B cell (primary cell): Measurements from ENCODE around the gene KRTAP2-4. TPM values are rescaled to one million over a fixed set of nuclear protein-coding genes. Genes with fewer than 3 reads are reported as not detected.

Source experiments
- ATAC-seq: fragments of 200-7000 bp; cut with Tn5 transposase; one replicate; pipeline ENCODE4 v1.10.0; 2021; ENCODE audit warnings: low read depth, mild to moderate bottlenecking, moderate number of reproducible peaks, moderate library complexity
- CTCF ChIA-PET: fragments of 350-600 bp; sonication (Branson Sonifier 250); formaldehyde crosslinking; loops from one replicate; lab custom pipeline; 2021; ENCODE audit warnings: antibody characterized with exemption, inconsistent platforms; lab: Charles Lee
- POLR2A ChIA-PET: fragments of 350-600 bp; sonication (Branson Sonifier 250); formaldehyde crosslinking; loops from one replicate; lab custom pipeline; 2021; ENCODE audit warnings: antibody characterized with exemption; lab: Charles Lee
- DNase-seq: peaks from one replicate; pipeline ENCODE4 v3.0.0; 2013
- H2AFZ ChIP-seq: 2 replicates; pipeline ENCODE4 v1.6.1; 2012; ENCODE audit warnings: mild to moderate bottlenecking, low read depth, low read length; ENCODE audit not compliant: insufficient read depth, poor library complexity, severe bottlenecking
- H3K27ac ChIP-seq, 2 donors: 1 replicate in 1 of 2; 2 replicates in 1 of 2; pipeline ENCODE4 v1.5.1; 2012 to 2013; ENCODE audit warnings: low read length in 2 of 2, mild to moderate bottlenecking in 2 of 2, moderate library complexity in 1 of 2
- H3K27me3 ChIP-seq, 4 experiments: fragments of 200-600 bp in 1 of 4; sonication (generic) in 1 of 4; replicated peaks in 1 of 4; 1 replicate in 2 of 4; 2 replicates in 2 of 4; pipeline versions ENCODE4 v1.6.1 to v1.7.0; 2013 to 2016; ENCODE audit warnings: low read length in 3 of 4, mild to moderate bottlenecking in 2 of 4, mixed read lengths in 1 of 4, moderate library complexity in 1 of 4; ENCODE audit not compliant: insufficient read depth in 4 of 4, control insufficient read depth in 3 of 4; ENCODE audit errors: control extremely low read depth in 1 of 4
- H3K36me3 ChIP-seq, 2 experiments: replicated peaks in 1 of 2; 1 replicate in 1 of 2; 2 replicates in 1 of 2; pipeline versions ENCODE4 v1.6.1 to v1.7.1; 2013; ENCODE audit warnings: low read length in 1 of 2; ENCODE audit not compliant: insufficient read depth in 2 of 2, control insufficient read depth in 1 of 2; ENCODE audit errors: control extremely low read depth in 1 of 2, extremely low read depth in 1 of 2
- H3K4me1 ChIP-seq, 2 donors: fragments of 200-600 bp in 1 of 2; sonication (generic) in 1 of 2; 1 replicate in 1 of 2; 2 replicates in 1 of 2; pipeline versions ENCODE4 v1.5.1 to v1.6.1; 2013 to 2017; ENCODE audit warnings: low read length in 2 of 2; ENCODE audit not compliant: control insufficient read depth in 2 of 2, insufficient read depth in 2 of 2
- H3K4me2 ChIP-seq: replicated peaks from 2 replicates; pipeline ENCODE3; 2012; ENCODE audit warnings: mild to moderate bottlenecking, low read depth, low read length; ENCODE audit not compliant: poor library complexity, severe bottlenecking
- H3K4me3 ChIP-seq, 5 experiments: fragments of 200-600 bp in 1 of 5; sonication (generic) in 1 of 5; 1 replicate in 3 of 5; 2 replicates in 2 of 5; pipeline versions ENCODE4 v1.5.1 to v1.7.0; 2011 to 2016; ENCODE audit warnings: low read length in 4 of 5, mild to moderate bottlenecking in 4 of 5, low read depth in 2 of 5, control low read depth in 1 of 5, moderate library complexity in 1 of 5; ENCODE audit not compliant: insufficient read depth in 1 of 5; ENCODE audit errors: control extremely low read depth in 1 of 5, extremely low read depth in 1 of 5
- H3K79me2 ChIP-seq: fragments of 200-600 bp; sonication (generic); one replicate; pipeline ENCODE4 v1.6.0; 2016; ENCODE audit warnings: low read length; ENCODE audit not compliant: control insufficient read depth, insufficient read depth
- H3K9ac ChIP-seq: fragments of 200-600 bp; sonication (generic); 2 replicates; pipeline ENCODE4 v1.6.1; 2017; ENCODE audit warnings: mild to moderate bottlenecking, low read length, moderate library complexity
- H3K9me3 ChIP-seq, 3 donors: one replicate each; pipeline versions ENCODE4 v1.6.1 to v1.7.1; 2013; ENCODE audit warnings: low read length in 2 of 3; ENCODE audit not compliant: control insufficient read depth in 2 of 3, insufficient read depth in 1 of 3; ENCODE audit errors: control extremely low read depth in 1 of 3
- H4K20me1 ChIP-seq: 2 replicates; pipeline ENCODE4 v1.6.0; 2012; ENCODE audit warnings: mild to moderate bottlenecking, low read length; ENCODE audit not compliant: insufficient read depth, control insufficient read depth, poor library complexity, severe bottlenecking
- H3K27ac Mint-ChIP-seq: one replicate; pipeline ENCODE4 v1.8.0; 2021; ENCODE audit warnings: mixed read lengths
- H3K27me3 Mint-ChIP-seq: one replicate; pipeline ENCODE4 v1.8.0; 2021; ENCODE audit warnings: mixed read lengths
- H3K4me1 Mint-ChIP-seq: one replicate; pipeline ENCODE4 v1.8.0; 2021; ENCODE audit warnings: mixed read lengths
- H3K4me3 Mint-ChIP-seq: one replicate; pipeline ENCODE4 v1.8.0; 2021; ENCODE audit warnings: mixed read lengths
- H3K9me3 Mint-ChIP-seq: one replicate; pipeline ENCODE4 v1.8.0; 2022; ENCODE audit warnings: mixed read lengths; ENCODE audit not compliant: insufficient read depth
- CTCF ChIP-seq: fragments of 200-600 bp; IDR thresholded peaks from one replicate; pipeline ENCODE4 v1.8.0; 2022; ENCODE audit warnings: antibody characterized with exemption, mild to moderate bottlenecking
- EZH2 ChIP-seq: IDR thresholded peaks from 2 replicates; pipeline ENCODE4 v1.6.1; 2012; ENCODE audit warnings: borderline replicate concordance, low read depth, mild to moderate bottlenecking, moderate library complexity, low read length; ENCODE audit not compliant: insufficient read depth, poor library complexity, severe bottlenecking
- WGBS: methylation state at CpG from one replicate; pipeline ENCODE4 v1.1.5; 2013; ENCODE audit warnings: missing lambda C conversion rate; ENCODE audit not compliant: insufficient coverage; 5-methylcytosine and 5-hydroxymethylcytosine counted together
- intact Hi-C: fragments of 100-400 bp; cut with micrococcal nuclease; formaldehyde crosslinking; loops from one replicate; pipeline ENCODE4 v1.10.0; 2022
- polyA plus RNA-seq: library from polyadenylated mRNA; depleted of rRNA; stranded (reverse); fragments of >200 nt; gene quantifications from 2 replicates; pipeline ENCODE4 v1.2.3, GENCODE V29; 2012
- total RNA-seq, 2 donors: library from RNA; stranded (reverse); fragments of 120-200 nt in 1 of 2; gene quantifications; 1 replicate in 1 of 2; 2 replicates in 1 of 2; pipeline versions ENCODE4 v1.2.3 to v1.2.4, GENCODE V29; 2013 to 2022

Gene KRTAP2-4
- total and polyA plus RNA-seq, 2 donors (not counting 1 experiment from before 2014, with no cell fraction given) = not detected

- Histone ChIP-seq H4K20me1 (no peaks in the 10 kb centered on the region), H3K9ac (no peak overlapping the region), H3K9me3 (no peaks in the 10 kb centered on the region), H3K4me2 (no peak overlapping the region), H3K27ac (no peak overlapping the region), H2AFZ (no peak overlapping the region), H3K79me2 (no peaks in the 10 kb centered on the region), H3K27me3 (peaks cover 0 to 3% (median 0%) of the 10 kb centered on the region in 4 experiments), H3K36me3 (no peaks in the 10 kb centered on the region), H3K4me1 (no peaks in the 10 kb centered on the region), H3K4me3 (no peak overlapping the region)
- DNase-seq (no peak), ATAC-seq (no peak)
- WGBS = 91% methylated on average over 5 of the region's 5 CpGs
- no peaks in the 10 kb centered on the region for H3K9me3 Mint-ChIP-seq
- intact Hi-C loops = no loop called here
- no peak overlapping the region for H3K4me3 Mint-ChIP-seq
- H3K27me3 Mint-ChIP-seq = peaks cover 19% of the 10 kb centered on the region
- TF ChIP-seq EZH2 = no peak
- no peak for TF ChIP-seq CTCF
- CTCF ChIA-PET = interaction anchor here (1.4 kb wide), 1 partner anchor 108 kb away, joined by 3 read pairs; no protein-coding TSS in a partner anchor
- POLR2A ChIA-PET = no interaction called here
- no peaks in the 10 kb centered on the region for H3K4me1 Mint-ChIP-seq
- no peak overlapping the region for H3K27ac Mint-ChIP-seq
Observed at GRCh38 chr17:41071606-41072360, 6.1 kb upstream of the KRTAP2-4 start.

GRCh38 chr17:41069031-41069430, 3.4 kb upstream of the KRTAP2-4 start:
- H2AFZ ChIP-seq = no peak overlapping the region
- H3K79me2 ChIP-seq = no peaks in the 10 kb centered on the region
- DNase-seq (no peak), ATAC-seq (no peak)
- intact Hi-C loops = no loop called here
- no peaks in the 10 kb centered on the region for H4K20me1 ChIP-seq
- Mint-ChIP-seq H3K4me3 (no peak overlapping the region), H3K4me1 (no peaks in the 10 kb centered on the region), H3K27ac (no peak overlapping the region), H3K9me3 (no peaks in the 10 kb centered on the region), H3K27me3 (peaks cover 12% of the 10 kb centered on the region)
- WGBS = 100% methylated on average over 1 of the region's 3 CpGs
- CTCF ChIA-PET = no interaction called here
- no peak for TF ChIP-seq EZH2
- TF ChIP-seq CTCF = no peak
- H3K27me3 ChIP-seq = no peaks in the 10 kb centered on the region
- H3K27ac ChIP-seq = no peak overlapping the region
- no peaks in the 10 kb centered on the region for H3K36me3 ChIP-seq
- H3K9ac ChIP-seq = no peak overlapping the region
- POLR2A ChIA-PET = no interaction called here
- no peak overlapping the region for H3K4me2 ChIP-seq
- H3K9me3 ChIP-seq = no peaks in the 10 kb centered on the region
- no peaks in the 10 kb centered on the region for H3K4me1 ChIP-seq
- no peak overlapping the region for H3K4me3 ChIP-seq
